Measurements from ENCODE around the gene BCORL1. TPM values are rescaled to one million over a fixed set of nuclear protein-coding genes. Genes with fewer than 3 reads are reported as not detected.

Gene BCORL1
- total and polyA plus RNA-seq, 2 donors (not counting 1 experiment from before 2014, with no cell fraction given): 1.1 to 2.8 TPM

- Histone ChIP-seq H3K9me3 (ENCODE audit: control insufficient read depth, insufficient read depth, low read depth, low read length) (no peaks in the 10 kb centered on the region), H3K9ac (ENCODE audit: insufficient read depth, low read length) (no peak overlapping the region), H4K20me1 (ENCODE audit: control insufficient read depth, extremely low read depth, insufficient read depth, low read length) (no peaks in the 10 kb centered on the region), H3K36me3 (ENCODE audit: control insufficient read depth, insufficient read depth, low read length) (peaks cover 9% of the 10 kb centered on the region), H3K4me2 (ENCODE audit: extremely low read depth, insufficient read depth, low read length) (no peak overlapping the region), H3K27me3 (ENCODE audit: control insufficient read depth, insufficient read depth, low read length) (no peaks in the 10 kb centered on the region), H3K4me1 (ENCODE audit: control insufficient read depth, extremely low read depth, insufficient read depth, low read length) (no peaks in the 10 kb centered on the region), H3K79me2 (ENCODE audit: control insufficient read depth, insufficient read depth, low read length) (no peaks in the 10 kb centered on the region), H2AFZ (ENCODE audit: low read length) (no peak overlapping the region), H3K4me3 (replicated peaks in 1 of 4; ENCODE audit: control extremely low read depth in 1 of 4, insufficient read depth in 1 of 4, low read depth in 3 of 4, low read length in 4 of 4) (no peak overlapping the region), H3K27ac (ENCODE audit: insufficient read depth, low read length) (no peak overlapping the region)
- DNase-seq (ENCODE audit: low read depth in 2 of 2): no peak
- TF ChIP-seq EZH2 (IDR thresholded peaks at IDR 0.05; ENCODE audit: low read length, missing control alignments): no peak
- no peak for TF ChIP-seq CTCF (conservative IDR thresholded peaks at IDR 0.05 in 1 of 2, IDR thresholded peaks at IDR 0.05 in 1 of 2; ENCODE audit: low read depth in 1 of 2, low read length in 2 of 2)
These were observed 70.8 kb downstream of the BCORL1 start for GRCh38 chrX:130053236-130053635.

- Histone ChIP-seq H4K20me1 (ENCODE audit: control insufficient read depth, extremely low read depth, insufficient read depth, low read length) (no peaks in the 10 kb centered on the region), H3K9me3 (ENCODE audit: control insufficient read depth, insufficient read depth, low read depth, low read length) (no peaks in the 10 kb centered on the region), H3K9ac (ENCODE audit: insufficient read depth, low read length) (no peak overlapping the region), H3K27me3 (ENCODE audit: control insufficient read depth, insufficient read depth, low read length) (no peaks in the 10 kb centered on the region), H3K4me2 (ENCODE audit: extremely low read depth, insufficient read depth, low read length) (peak overlapping the region; percentile 44), H3K4me1 (ENCODE audit: control insufficient read depth, extremely low read depth, insufficient read depth, low read length) (no peaks in the 10 kb centered on the region), H3K27ac (ENCODE audit: insufficient read depth, low read length) (no peak overlapping the region), H2AFZ (ENCODE audit: low read length) (no peak overlapping the region), H3K79me2 (ENCODE audit: control insufficient read depth, insufficient read depth, low read length) (no peaks in the 10 kb centered on the region), H3K36me3 (ENCODE audit: control insufficient read depth, insufficient read depth, low read length) (peaks cover 9% of the 10 kb centered on the region), H3K4me3 (replicated peaks in 1 of 4; ENCODE audit: control extremely low read depth in 1 of 4, insufficient read depth in 1 of 4, low read depth in 3 of 4, low read length in 4 of 4) (no peak overlapping the region)
- DNase-seq (ENCODE audit: low read depth in 2 of 2): peak; percentile 55 to 72
- TF ChIP-seq EZH2 (IDR thresholded peaks at IDR 0.05; ENCODE audit: low read length, missing control alignments) (no peak), CTCF (conservative IDR thresholded peaks at IDR 0.05 in 1 of 2, IDR thresholded peaks at IDR 0.05 in 1 of 2; ENCODE audit: low read depth in 1 of 2, low read length in 2 of 2) (no peak)
These were observed 72.7 kb downstream of the BCORL1 start for GRCh38 chrX:130055103-130055502.

- DNase-seq (ENCODE audit: low read depth in 2 of 2): no peak
- Histone ChIP-seq H3K27ac (ENCODE audit: insufficient read depth, low read length) (no peak overlapping the region), H3K27me3 (ENCODE audit: control insufficient read depth, insufficient read depth, low read length) (no peaks in the 10 kb centered on the region), H3K4me3 (replicated peaks in 1 of 4; ENCODE audit: control extremely low read depth in 1 of 4, insufficient read depth in 1 of 4, low read depth in 3 of 4, low read length in 4 of 4) (no peak overlapping the region), H3K4me1 (ENCODE audit: control insufficient read depth, extremely low read depth, insufficient read depth, low read length) (no peaks in the 10 kb centered on the region), H3K36me3 (ENCODE audit: control insufficient read depth, insufficient read depth, low read length) (peaks cover 9% of the 10 kb centered on the region), H2AFZ (ENCODE audit: low read length) (no peak overlapping the region), H3K4me2 (ENCODE audit: extremely low read depth, insufficient read depth, low read length) (no peak overlapping the region), H3K9ac (ENCODE audit: insufficient read depth, low read length) (no peak overlapping the region), H3K9me3 (ENCODE audit: control insufficient read depth, insufficient read depth, low read depth, low read length) (no peaks in the 10 kb centered on the region), H4K20me1 (ENCODE audit: control insufficient read depth, extremely low read depth, insufficient read depth, low read length) (no peaks in the 10 kb centered on the region), H3K79me2 (ENCODE audit: control insufficient read depth, insufficient read depth, low read length) (no peaks in the 10 kb centered on the region)
- no peak for TF ChIP-seq EZH2 (IDR thresholded peaks at IDR 0.05; ENCODE audit: low read length, missing control alignments)
- TF ChIP-seq CTCF (conservative IDR thresholded peaks at IDR 0.05 in 1 of 2, IDR thresholded peaks at IDR 0.05 in 1 of 2; ENCODE audit: low read depth in 1 of 2, low read length in 2 of 2): no peak
These were observed 73.5 kb downstream of the BCORL1 start for GRCh38 chrX:130055899-130056298.

Data from fibroblast of lung (primary cell).